ENCODE results near the gene PRKACG. TPM values are rescaled to one million over a fixed set of nuclear protein-coding genes. Genes with fewer than 3 reads are reported as not detected.

Gene PRKACG
- total and polyA plus RNA-seq, 2 of the 8 experiments (the other 6 are each of a cell fraction or from before 2014, with no cell fraction given) = not detected

DNA sequence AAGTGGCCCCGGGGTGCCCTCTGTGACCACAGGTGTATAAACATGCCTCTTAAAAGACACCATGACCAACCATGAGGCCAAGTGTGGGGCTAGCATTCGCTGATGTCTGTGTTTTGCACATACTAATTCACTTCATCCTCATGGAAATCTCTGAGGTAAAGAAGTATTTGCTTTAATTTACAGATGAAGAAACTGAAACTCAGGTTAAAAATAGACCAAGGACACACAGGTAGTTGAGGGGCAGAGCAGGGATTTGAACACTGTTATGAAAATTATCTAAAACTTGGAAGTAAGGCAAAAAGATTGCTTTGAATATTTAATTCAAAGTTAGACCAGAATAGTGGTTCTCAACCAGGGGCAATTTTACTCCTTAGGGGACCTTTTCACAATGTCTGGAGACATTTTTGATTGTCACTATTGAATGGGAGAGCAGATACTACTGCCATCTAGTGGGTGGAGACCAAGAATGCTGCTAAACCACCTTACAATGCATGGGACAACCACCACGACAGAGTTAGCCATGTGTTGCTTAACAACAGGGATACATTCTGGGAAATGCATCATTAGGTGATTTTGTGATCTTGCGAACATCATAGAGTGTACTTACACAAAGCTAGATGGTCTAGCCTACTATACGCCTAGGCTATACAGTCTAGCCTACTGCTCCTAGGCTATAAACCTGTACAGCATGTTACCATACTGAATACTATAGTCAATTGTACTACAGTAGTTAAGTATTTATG is 13.6 kb upstream of the PRKACG start:
- H2BK12ac ChIP-seq (ENCODE audit: low read depth, low read length) = no peak overlapping the region; the same call in 1 of the 2 replicates
- WGBS, 2 experiments (ENCODE audit: extremely low coverage in 1 of 2, insufficient coverage in 1 of 2, insufficient read length in 1 of 2, insufficient replicate concordance in 2 of 2, low coverage in 1 of 2, low lambda C conversion rate in 2 of 2, missing lambda C conversion rate in 1 of 2) = 52% methylated on average over 5 of the region's 5 CpGs; no CpG with 5 or more reads in 1 of the 2 experiments
- H3K56ac ChIP-seq (replicated peaks; ENCODE audit: insufficient read length, low read depth, low read length) = no peak overlapping the region
- no peak overlapping the region for H3K4me2 ChIP-seq (ENCODE audit: insufficient read depth in 1 of 2, low read depth in 2 of 2, low read length in 2 of 2)
- H3K4me3 ChIP-seq (ENCODE audit: extremely low read depth in 1 of 4, insufficient read depth in 2 of 4, low read depth in 3 of 4, low read length in 4 of 4) = no peak overlapping the region
- ChIA-PET CTCF (ENCODE audit: partially characterized antibody) (interaction anchor here (0.6 to 3.3 kb wide), 11 partner anchors 15 to 446 kb away, joined by 3 to 15 read pairs (median 6); no protein-coding TSS in a partner anchor), POLR2A (ENCODE audit: partially characterized antibody) (no interaction called here)
- no peak overlapping the region for H2AK5ac ChIP-seq (ENCODE audit: low read depth, low read length)
- peaks cover 4 to 5% of the 10 kb centered on the region in 2 experiments; a peak in 2 of 4 replicates for H3K9me3 ChIP-seq (ENCODE audit: insufficient read depth in 2 of 2, low read depth in 1 of 2, low read length in 1 of 2)
- H2AFZ ChIP-seq (ENCODE audit: low read length) = peak overlapping the region; percentile 93; the same call in 1 of the 2 replicates
- no peaks in the 10 kb centered on the region for H3K79me1 ChIP-seq (ENCODE audit: low read depth, low read length)
- H3K23ac ChIP-seq (ENCODE audit: insufficient read length) = no peak overlapping the region
- H3K4me1 ChIP-seq (replicated peaks in 1 of 4; ENCODE audit: control insufficient read depth in 3 of 4, insufficient read depth in 4 of 4, low read length in 3 of 4) = peaks cover 0 to 5% (median 0%) of the 10 kb centered on the region in 4 experiments; a peak in 1 of 7 replicates
- H3K27me3 ChIP-seq (replicated peaks in 1 of 4; ENCODE audit: control insufficient read depth in 3 of 4, extremely low read depth in 1 of 4, insufficient read depth in 3 of 4, low read length in 3 of 4) = no peaks in the 10 kb centered on the region
- no peak overlapping the region for H2BK5ac ChIP-seq (ENCODE audit: low read depth, low read length)
- no peak overlapping the region for H3K9ac ChIP-seq (replicated peaks in 1 of 4; ENCODE audit: extremely low read depth in 1 of 4, low read depth in 3 of 4, low read length in 3 of 4)
- no peak overlapping the region for H4K8ac ChIP-seq (ENCODE audit: extremely low read depth, insufficient read depth, low read length)
- no peak overlapping the region for H4K91ac ChIP-seq (replicated peaks; ENCODE audit: insufficient read length, low read length)
- H3K23me2 ChIP-seq (ENCODE audit: low read depth, low read length) = no peaks in the 10 kb centered on the region
- H2BK15ac ChIP-seq (ENCODE audit: low read length) = no peak overlapping the region
- no peak overlapping the region for H3K4ac ChIP-seq (replicated peaks; ENCODE audit: insufficient read length, low read depth, low read length)
- no peak overlapping the region for H4K5ac ChIP-seq (ENCODE audit: insufficient read length, low read depth, low read length)
- FAIRE-seq (peak; percentile 93), DNase-seq (ENCODE audit: low read depth in 1 of 2, low spot score in 2 of 2) (no peak)
- no peak overlapping the region for H3K14ac ChIP-seq (ENCODE audit: insufficient read length)
- H3K36me3 ChIP-seq (ENCODE audit: control insufficient read depth in 2 of 4, insufficient read depth in 4 of 4, low read length in 3 of 4) = no peaks in the 10 kb centered on the region
- H4K20me1 ChIP-seq (replicated peaks in 1 of 2; ENCODE audit: control insufficient read depth in 1 of 2, insufficient read depth in 2 of 2, low read length in 2 of 2) = no peaks in the 10 kb centered on the region
- no peak overlapping the region for H3K27ac ChIP-seq (ENCODE audit: low read depth, low read length)
- no peaks in the 10 kb centered on the region for H3K79me2 ChIP-seq (ENCODE audit: control insufficient read depth in 1 of 2, insufficient read depth in 2 of 2, low read length in 2 of 2)
- H3K18ac ChIP-seq (ENCODE audit: extremely low read depth, low read length) = no peak overlapping the region
- no peak overlapping the region for H2BK120ac ChIP-seq (replicated peaks; ENCODE audit: low read depth, low read length)
- H2BK20ac ChIP-seq (ENCODE audit: low read length) = no peak overlapping the region
- TF ChIP-seq, protein P1, sequence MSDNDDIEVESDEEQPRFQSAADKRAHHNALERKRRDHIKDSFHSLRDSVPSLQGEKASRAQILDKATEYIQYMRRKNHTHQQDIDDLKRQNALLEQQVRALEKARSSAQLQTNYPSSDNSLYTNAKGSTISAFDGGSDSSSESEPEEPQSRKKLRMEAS (IDR thresholded peaks at IDR 0.05) = 0 out of 2 replicates have a peak, but pooled peaks have one; percentile 27
- TF ChIP-seq KDM1A (IDR thresholded peaks at IDR 0.05; ENCODE audit: borderline replicate concordance, low read length) (no peak), SRF (IDR thresholded peaks at IDR 0.05; ENCODE audit: low read depth, low read length) (no peak), KDM5A (IDR thresholded peaks at IDR 0.05; ENCODE audit: low read length) (no peak), CEBPB (IDR thresholded peaks at IDR 0.05; ENCODE audit: low read depth, low read length) (peak; percentile 79), EP300 (IDR thresholded peaks at IDR 0.05; ENCODE audit: borderline replicate concordance in 1 of 2, low read depth in 2 of 2, low read length in 2 of 2) (no peak), CHD2 (IDR thresholded peaks at IDR 0.05; ENCODE audit: low read length) (no peak)

Data from H1 (cell line).